ENCODE measurements around the gene CES3. TPM values are rescaled to one million over a fixed set of nuclear protein-coding genes. Genes with fewer than 3 reads are reported as not detected.

Gene CES3
- total RNA-seq, 2 experiments from 2014 or later, result 1.4 to 2.7 TPM

DNA sequence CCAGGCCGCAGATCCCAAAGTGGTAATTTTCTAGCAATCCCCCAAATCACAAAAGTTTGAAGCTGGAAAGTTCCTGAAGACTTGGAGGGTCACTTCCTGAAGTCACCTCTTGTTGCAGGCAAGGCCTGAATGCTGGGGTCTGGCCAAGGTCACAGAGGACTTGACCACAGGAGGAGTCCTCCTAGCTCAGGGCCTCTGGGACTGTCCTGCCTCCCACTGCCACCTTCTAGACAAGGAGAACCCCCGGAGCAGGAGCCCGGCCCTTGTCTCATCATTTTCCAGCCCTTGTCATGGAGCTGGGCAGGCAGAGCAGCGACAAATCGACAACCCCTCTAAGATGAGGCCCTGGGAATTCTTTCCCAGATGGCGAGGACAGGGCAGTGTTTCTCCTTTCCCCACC lies 42.7 kb upstream of the CES3 start:
- Histone ChIP-seq H3K27ac (ENCODE audit: low read depth, low read length, poor library complexity, severe bottlenecking) (no peak overlapping the region), H3K4me3 (ENCODE audit: low read depth, low read length, poor library complexity, severe bottlenecking) (no peak overlapping the region), H4K20me1 (ENCODE audit: insufficient read depth, low read length) (no peaks in the 10 kb centered on the region), H3K4me1 (ENCODE audit: insufficient read depth, low read length, poor library complexity, severe bottlenecking) (no peaks in the 10 kb centered on the region), H3K79me2 (ENCODE audit: insufficient read depth, low read depth, low read length) (no peaks in the 10 kb centered on the region), H3K4me2 (ENCODE audit: low read length) (no peak overlapping the region), H3K36me3 (ENCODE audit: insufficient read depth, low read length) (no peaks in the 10 kb centered on the region), H3K9me3 (ENCODE audit: low read length) (no peaks in the 10 kb centered on the region), H2AFZ (ENCODE audit: low read length) (no peak overlapping the region), H3K9me2 (ENCODE audit: insufficient read depth, low read length) (no peaks in the 10 kb centered on the region)
- CTCF ChIA-PET (ENCODE audit: unreplicated experiment), result no interaction called here
- no peak for TF ChIP-seq CTCF (conservative IDR thresholded peaks at IDR 0.05; ENCODE audit: low read length)
- no peak for TF ChIP-seq EZH2phosphoT487 (IDR thresholded peaks at IDR 0.05; ENCODE audit: borderline replicate concordance, low read depth, low read length)
- intact Hi-C loops (cut with micrococcal nuclease; ENCODE audit: unreplicated experiment), result no loop called here
- POLR2A ChIA-PET, result no interaction called here
- no TSS peak for BruUV-seq (replicated peaks)
- no peak for DNase-seq (ENCODE audit: low spot score)

- H3K4me1 ChIP-seq (ENCODE audit: insufficient read depth, low read length, poor library complexity, severe bottlenecking), result no peaks in the 10 kb centered on the region
- no peaks in the 10 kb centered on the region for H3K36me3 ChIP-seq (ENCODE audit: insufficient read depth, low read length)
- ChIA-PET POLR2A (no interaction called here), CTCF (ENCODE audit: unreplicated experiment) (interaction anchor here (0.7 to 1.3 kb wide), 2 partner anchors 10 to 11 kb away, joined by 3 read pairs; no protein-coding TSS in a partner anchor)
- no peaks in the 10 kb centered on the region for H3K79me2 ChIP-seq (ENCODE audit: insufficient read depth, low read depth, low read length)
- H2AFZ ChIP-seq (ENCODE audit: low read length), result no peak within 1 kb of the TSS
- DNase-seq (ENCODE audit: low spot score), result no peak
- no peak within 1 kb of the TSS for H3K4me3 ChIP-seq (ENCODE audit: low read depth, low read length, poor library complexity, severe bottlenecking)
- no peaks in the 10 kb centered on the region for H3K9me3 ChIP-seq (ENCODE audit: low read length)
- no peak within 1 kb of the TSS for H3K27ac ChIP-seq (ENCODE audit: low read depth, low read length, poor library complexity, severe bottlenecking)
- no TSS peak for BruUV-seq (replicated peaks)
- no peaks in the 10 kb centered on the region for H3K9me2 ChIP-seq (ENCODE audit: insufficient read depth, low read length)
- H4K20me1 ChIP-seq (ENCODE audit: insufficient read depth, low read length), result no peaks in the 10 kb centered on the region
- no peak within 1 kb of the TSS for H3K4me2 ChIP-seq (ENCODE audit: low read length)
- TF ChIP-seq CTCF (conservative IDR thresholded peaks at IDR 0.05; ENCODE audit: low read length) (no peak), EZH2phosphoT487 (IDR thresholded peaks at IDR 0.05; ENCODE audit: borderline replicate concordance, low read depth, low read length) (no peak)
- intact Hi-C loops (cut with micrococcal nuclease; ENCODE audit: unreplicated experiment), result no loop called here
These were observed 42.1 kb upstream of the CES3 start, which contains the start of gene CDH16 for GRCh38 chr16:66918803-66919568. Gene CDH16, minus strand, starts transcription at chr16:66918885. Its CDS starts 820 bp downstream, at chr16:66918065.

Data from OCI-LY7 (cell line).